Choroid plexus epithelial cell (primary cell): ENCODE measurements around the gene MEF2A.

Source experiments
- DNase-seq: peaks from one replicate; pipeline ENCODE4 v3.0.0-alpha.2; 2010; ENCODE audit warnings: low read depth
- H3K4me3 ChIP-seq: 2 replicates; pipeline ENCODE4 v1.5.1; 2011; ENCODE audit warnings: low read depth, mild to moderate bottlenecking, control low read depth, low read length, moderate library complexity
- TF ChIP-seq, protein P1 (sequence below): conservative IDR thresholded peaks from 2 replicates; pipeline ENCODE4 v1.5.1; 2011; ENCODE audit warnings: low read depth, mild to moderate bottlenecking, control low read depth, inconsistent platforms, low read length, moderate library complexity

MEF2A gene

DNA sequence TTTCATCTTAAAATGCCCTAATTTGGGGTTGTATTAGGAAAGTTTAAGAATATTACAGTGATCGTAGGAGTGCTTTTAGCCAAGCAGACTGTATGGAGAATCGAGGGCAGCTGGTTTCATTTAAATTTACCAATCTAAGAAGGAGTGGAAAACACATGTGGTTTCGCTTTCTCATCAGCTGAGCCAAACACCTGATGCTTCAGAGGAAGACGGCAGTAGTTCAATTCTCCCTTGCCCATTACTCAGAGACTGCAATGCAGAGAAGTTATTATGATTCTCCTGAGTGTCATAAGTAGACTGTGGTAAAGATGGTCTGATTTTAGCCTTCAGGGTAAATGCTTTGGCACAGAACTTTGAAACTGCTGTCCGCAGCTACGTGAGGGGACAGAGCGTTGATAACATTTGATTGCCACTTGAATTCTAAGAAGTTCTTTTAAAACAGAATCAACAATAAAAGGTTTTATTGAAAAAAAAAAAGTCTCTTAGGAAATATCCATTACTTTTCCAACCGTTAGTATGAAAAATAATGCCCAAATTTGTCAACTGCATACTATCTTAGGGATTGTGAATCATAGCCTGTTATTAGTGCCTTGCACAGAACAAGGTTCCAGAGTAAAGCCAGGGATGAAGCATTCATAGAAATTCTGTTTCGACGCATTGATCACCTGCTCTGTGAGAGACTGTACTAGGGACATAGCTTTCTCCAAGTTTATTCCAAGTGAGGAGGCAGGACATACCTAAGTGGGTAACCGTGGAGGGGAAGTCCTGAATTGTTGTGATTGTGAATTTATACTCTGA, 141.9 kb downstream of the MEF2A start:
- TF ChIP-seq, protein P1, sequence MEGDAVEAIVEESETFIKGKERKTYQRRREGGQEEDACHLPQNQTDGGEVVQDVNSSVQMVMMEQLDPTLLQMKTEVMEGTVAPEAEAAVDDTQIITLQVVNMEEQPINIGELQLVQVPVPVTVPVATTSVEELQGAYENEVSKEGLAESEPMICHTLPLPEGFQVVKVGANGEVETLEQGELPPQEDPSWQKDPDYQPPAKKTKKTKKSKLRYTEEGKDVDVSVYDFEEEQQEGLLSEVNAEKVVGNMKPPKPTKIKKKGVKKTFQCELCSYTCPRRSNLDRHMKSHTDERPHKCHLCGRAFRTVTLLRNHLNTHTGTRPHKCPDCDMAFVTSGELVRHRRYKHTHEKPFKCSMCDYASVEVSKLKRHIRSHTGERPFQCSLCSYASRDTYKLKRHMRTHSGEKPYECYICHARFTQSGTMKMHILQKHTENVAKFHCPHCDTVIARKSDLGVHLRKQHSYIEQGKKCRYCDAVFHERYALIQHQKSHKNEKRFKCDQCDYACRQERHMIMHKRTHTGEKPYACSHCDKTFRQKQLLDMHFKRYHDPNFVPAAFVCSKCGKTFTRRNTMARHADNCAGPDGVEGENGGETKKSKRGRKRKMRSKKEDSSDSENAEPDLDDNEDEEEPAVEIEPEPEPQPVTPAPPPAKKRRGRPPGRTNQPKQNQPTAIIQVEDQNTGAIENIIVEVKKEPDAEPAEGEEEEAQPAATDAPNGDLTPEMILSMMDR = no peak
- H3K4me3 ChIP-seq = no peak overlapping the region
- peak; percentile 48 for DNase-seq

DNA sequence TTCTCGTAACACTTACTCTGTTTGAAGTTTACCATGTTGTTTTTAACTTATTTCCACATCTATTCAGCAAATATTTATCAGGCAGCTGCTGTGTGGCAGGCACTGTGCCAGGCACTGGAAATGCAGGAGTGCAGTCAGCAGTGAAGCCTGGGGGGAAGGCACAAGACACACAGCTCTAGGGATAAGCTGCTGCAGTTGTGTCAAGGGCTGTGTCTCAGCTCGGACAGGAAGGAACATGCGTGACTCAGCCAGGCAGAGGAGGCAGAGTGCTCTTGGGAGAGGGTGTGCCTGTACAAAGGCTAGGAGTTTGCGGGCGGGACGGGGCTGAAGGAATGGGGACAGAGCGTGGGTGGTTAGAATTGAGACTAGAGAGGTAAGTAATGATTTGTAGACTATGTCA, 142.8 kb downstream of the MEF2A start:
- peak overlapping the region; percentile 2 for H3K4me3 ChIP-seq
- TF ChIP-seq, protein P1 = no peak
- DNase-seq = peak; percentile 92

DNA sequence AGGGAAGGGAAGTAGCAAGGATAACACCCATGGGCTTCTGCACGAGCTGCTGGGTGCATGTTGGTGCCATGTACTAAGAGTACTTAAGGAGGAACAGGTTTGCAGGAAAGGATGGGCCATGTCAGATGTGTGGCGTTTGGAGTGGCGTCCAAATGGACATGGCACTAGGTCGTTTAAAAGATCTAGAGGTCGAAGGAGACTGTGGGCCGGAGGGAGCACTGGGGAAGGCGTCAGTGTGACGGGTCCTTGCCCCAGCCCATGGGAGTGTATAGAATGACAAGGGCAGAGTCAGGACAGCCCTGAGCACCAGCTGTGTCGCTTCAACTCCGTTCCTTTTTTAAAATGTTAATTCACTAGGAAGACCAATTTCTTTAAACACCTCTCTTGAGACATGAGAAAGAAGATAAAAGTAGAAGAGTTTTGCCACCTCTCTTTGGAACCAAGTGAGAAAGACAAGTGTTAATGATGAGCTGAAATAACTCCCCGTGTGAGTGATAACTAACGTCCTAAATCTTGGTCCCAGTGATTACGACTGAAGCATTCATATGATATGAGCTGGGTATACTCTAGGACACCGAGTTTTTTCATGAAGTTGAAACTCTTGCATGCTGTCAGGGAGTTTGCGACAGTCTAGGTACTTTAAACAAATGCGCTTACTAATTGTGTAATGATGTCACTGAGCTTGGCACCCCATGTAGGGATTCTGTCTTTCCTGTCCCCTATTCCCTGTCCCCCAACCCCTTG, 143.6 kb downstream of the MEF2A start:
- H3K4me3 ChIP-seq = no peak overlapping the region
- no peak for DNase-seq
- TF ChIP-seq, protein P1 = no peak

DNA sequence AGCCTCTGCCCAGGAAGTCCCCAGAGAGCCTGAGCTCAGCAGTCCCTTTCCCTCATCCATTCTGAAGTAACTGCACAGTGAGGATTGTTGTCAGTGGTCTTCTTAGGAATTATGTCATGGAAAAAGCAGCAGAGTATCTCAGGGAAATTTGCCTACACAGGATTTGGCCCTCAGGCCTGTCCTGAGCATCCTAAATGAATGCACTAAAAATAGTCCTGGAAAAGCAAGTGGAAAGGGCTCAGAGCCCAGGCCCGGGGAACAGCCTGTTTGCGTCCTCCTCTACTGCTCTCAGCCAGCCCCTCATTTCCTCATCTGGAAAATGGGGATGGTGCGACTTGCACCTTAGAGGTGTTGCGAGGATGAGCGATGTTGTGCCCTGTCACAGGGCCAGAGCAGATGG, 145.8 kb downstream of the MEF2A start:
- TF ChIP-seq, protein P1 = no peak
- no peak for DNase-seq
- no peak overlapping the region for H3K4me3 ChIP-seq

DNA sequence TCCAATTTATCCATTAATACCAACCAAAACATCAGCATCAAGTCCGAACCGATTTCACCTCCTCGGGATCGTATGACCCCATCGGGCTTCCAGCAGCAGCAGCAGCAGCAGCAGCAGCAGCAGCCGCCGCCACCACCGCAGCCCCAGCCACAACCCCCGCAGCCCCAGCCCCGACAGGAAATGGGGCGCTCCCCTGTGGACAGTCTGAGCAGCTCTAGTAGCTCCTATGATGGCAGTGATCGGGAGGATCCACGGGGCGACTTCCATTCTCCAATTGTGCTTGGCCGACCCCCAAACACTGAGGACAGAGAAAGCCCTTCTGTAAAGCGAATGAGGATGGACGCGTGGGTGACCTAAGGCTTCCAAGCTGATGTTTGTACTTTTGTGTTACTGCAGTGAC, 146.6 kb downstream of the MEF2A start:
- TF ChIP-seq, protein P1 = no peak
- no peak for DNase-seq
- H3K4me3 ChIP-seq = no peak overlapping the region

DNA sequence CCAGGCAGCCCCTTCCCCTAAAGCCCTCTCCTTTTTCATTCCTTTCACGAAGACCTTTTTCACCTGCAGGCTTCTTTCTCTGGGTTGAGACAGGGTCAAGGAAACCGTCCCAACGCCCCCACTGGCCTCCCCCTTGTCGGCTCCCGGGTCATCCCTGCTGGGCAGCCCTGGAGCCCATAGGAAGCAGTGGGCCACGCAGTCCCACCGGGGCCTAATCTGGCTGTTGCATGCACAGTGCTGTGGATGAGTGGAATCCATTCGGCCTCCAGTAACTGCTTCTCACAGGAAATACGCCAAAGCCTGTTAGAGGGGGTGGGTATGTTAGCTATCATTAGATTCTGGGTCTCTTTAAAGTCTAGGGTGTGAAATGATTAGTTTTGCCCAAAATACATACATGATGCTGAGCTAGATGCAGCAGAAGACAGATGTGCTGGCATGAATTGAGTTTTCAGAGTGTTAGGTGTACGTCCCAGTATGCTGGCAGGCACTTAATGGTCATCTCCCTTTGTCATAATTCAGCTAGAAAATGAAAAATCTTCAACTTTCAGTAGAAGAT, 150.8 kb downstream of the MEF2A start:
- no peak for DNase-seq
- TF ChIP-seq, protein P1 = no peak
- H3K4me3 ChIP-seq = no peak overlapping the region
